Activated naive CD8-positive, alpha-beta T cell treated with anti-CD3 and anti-CD28 coated beads for 36 hours (primary cell): ENCODE data around the gene DLL4. TPM values are rescaled to one million over a fixed set of nuclear protein-coding genes. Genes with fewer than 3 reads are reported as not detected.

Experiments used
- DNase-seq: peaks from one replicate; pipeline ENCODE4 v3.0.0; 2021
- H3K27ac Mint-ChIP-seq: one replicate; pipeline ENCODE4 v1.8.0; 2022; ENCODE audit warnings: mild to moderate bottlenecking, moderate library complexity, mixed read lengths
- H3K27me3 Mint-ChIP-seq: one replicate; pipeline ENCODE4 v1.8.0; 2022; ENCODE audit warnings: mild to moderate bottlenecking, mixed read lengths
- H3K36me3 Mint-ChIP-seq: one replicate; pipeline ENCODE4 v1.8.0; 2021; ENCODE audit warnings: mild to moderate bottlenecking, mixed read lengths
- H3K4me1 Mint-ChIP-seq: one replicate; pipeline ENCODE4 v1.8.0; 2021; ENCODE audit warnings: mixed read lengths
- H3K4me3 Mint-ChIP-seq: one replicate; pipeline ENCODE4 v1.8.0; 2022; ENCODE audit warnings: mild to moderate bottlenecking, moderate library complexity, mixed read lengths
- H3K9me3 Mint-ChIP-seq: one replicate; pipeline ENCODE4 v1.8.0; 2022; ENCODE audit warnings: mixed read lengths
- total RNA-seq, 2 experiments: library from RNA; stranded (reverse); gene quantifications; one replicate each; pipeline ENCODE4 v1.2.3, GENCODE V29; 2021

The DLL4 gene
- total RNA-seq, 2 experiments from 2014 or later = not detected

DNA sequence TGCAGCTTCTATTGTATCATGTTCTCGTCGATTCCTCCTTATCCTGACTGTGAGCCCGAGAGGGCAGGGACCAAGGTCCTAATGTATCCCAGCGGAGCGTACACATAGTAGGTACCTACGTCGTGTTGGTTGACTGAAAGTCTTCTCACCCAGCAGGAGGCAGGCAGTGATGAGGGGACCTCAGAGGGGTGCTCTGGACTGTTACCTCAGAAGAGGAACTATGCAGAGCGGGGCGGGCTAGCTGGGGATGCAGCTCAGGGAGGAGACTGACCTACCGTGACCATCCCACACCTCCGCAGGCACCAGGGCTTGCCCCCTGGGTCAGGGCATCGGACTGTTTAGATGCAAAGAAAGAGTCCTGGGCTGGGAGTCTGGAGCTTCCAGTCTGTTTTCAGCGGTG lies 35.5 kb downstream of the DLL4 start:
- H3K9me3 Mint-ChIP-seq = no peaks in the 10 kb centered on the region
- no peaks in the 10 kb centered on the region for H3K4me1 Mint-ChIP-seq
- H3K27me3 Mint-ChIP-seq = no peaks in the 10 kb centered on the region
- H3K36me3 Mint-ChIP-seq = peaks cover 4% of the 10 kb centered on the region
- H3K27ac Mint-ChIP-seq = no peak overlapping the region
- DNase-seq = no peak
- H3K4me3 Mint-ChIP-seq = no peak overlapping the region

DNA sequence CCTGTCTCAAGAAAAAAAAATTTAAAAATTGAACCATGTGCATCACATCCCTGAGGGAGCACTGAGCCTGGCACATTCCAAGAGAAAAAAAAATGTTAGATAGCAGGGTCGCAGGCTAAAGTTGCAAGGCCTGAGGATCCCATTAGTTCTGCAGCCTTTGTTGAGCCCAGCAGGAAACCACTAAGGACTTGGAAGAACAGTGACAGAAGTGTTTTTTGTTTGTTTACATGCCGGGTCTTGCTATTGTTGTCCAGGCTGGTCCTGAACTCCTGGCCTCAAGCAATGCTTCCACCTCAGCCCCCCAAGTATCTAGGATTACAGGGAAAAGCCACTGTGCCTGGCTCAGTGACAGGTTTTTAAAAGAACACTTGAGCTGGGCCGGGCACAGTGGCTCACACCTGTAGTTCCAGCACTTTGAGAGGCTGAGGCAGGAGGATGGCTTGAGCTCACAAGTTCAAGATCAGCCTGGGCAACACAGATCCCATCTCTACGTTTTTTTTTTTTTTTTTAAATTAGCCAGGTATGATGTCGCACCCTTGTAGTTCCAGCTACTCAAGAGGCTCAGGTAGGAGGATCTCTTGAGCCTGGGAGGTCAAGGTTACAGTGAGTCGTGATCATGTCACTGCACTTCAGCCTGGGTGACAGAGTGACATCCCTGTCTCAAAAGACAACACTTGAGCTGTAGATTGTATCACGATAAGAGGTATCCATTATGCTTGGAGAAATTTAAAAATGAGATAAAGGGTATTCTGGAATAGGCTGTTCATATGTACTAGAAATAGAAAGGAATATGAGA lies 39.3 kb downstream of the DLL4 start:
- no peak overlapping the region for H3K4me3 Mint-ChIP-seq
- DNase-seq = no peak
- no peaks in the 10 kb centered on the region for H3K27me3 Mint-ChIP-seq
- H3K4me1 Mint-ChIP-seq = no peaks in the 10 kb centered on the region
- no peaks in the 10 kb centered on the region for H3K9me3 Mint-ChIP-seq
- H3K27ac Mint-ChIP-seq = no peak overlapping the region
- H3K36me3 Mint-ChIP-seq = no peaks in the 10 kb centered on the region

DNA sequence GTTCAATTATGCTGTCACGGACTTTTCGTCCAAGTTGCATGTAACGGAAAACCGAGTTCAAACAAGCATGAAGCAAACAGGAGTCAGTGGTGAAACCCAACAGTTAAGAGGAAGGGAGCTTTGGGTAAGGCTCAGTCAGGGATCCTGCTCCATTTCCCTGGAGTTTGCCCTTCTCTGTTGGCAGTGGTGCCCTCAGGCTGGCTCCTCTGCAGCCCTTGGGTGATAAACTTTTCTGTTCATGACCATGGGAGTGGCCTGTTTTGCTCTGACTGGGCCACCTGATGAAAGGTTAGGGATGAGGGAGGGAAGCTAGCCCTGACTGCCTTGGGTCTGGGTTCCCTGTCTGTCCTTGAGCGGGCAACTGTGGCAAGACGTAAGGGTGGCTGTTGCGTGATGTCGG lies 40.2 kb downstream of the DLL4 start:
- H3K27me3 Mint-ChIP-seq = no peaks in the 10 kb centered on the region
- H3K36me3 Mint-ChIP-seq = no peaks in the 10 kb centered on the region
- H3K9me3 Mint-ChIP-seq = no peaks in the 10 kb centered on the region
- H3K27ac Mint-ChIP-seq = no peak overlapping the region
- no peaks in the 10 kb centered on the region for H3K4me1 Mint-ChIP-seq
- DNase-seq = no peak
- H3K4me3 Mint-ChIP-seq = no peak overlapping the region

DNA sequence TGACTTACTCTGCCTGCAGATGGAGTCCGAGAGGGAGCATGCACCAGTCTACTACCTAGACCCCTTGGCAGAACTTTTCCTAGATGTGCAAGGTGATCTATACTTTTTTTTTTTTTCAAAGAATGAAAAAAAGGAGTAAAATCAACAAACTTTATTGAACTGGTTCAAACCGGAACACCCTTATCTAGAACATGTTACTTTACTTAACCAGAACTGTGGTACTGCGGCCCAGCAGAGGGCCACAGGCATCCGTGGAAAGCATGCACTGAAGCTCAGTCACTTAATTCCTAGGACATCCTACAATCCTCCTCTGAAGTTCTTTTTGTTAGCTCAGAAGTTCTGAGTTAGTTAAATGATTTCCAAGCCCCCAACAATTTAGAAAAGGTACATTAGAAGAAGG lies 45.7 kb downstream of the DLL4 start:
- H3K27me3 Mint-ChIP-seq = no peaks in the 10 kb centered on the region
- H3K4me1 Mint-ChIP-seq = no peaks in the 10 kb centered on the region
- no peak overlapping the region for H3K27ac Mint-ChIP-seq
- H3K36me3 Mint-ChIP-seq = peaks cover 6% of the 10 kb centered on the region
- no peak for DNase-seq
- H3K9me3 Mint-ChIP-seq = no peaks in the 10 kb centered on the region
- peak overlapping the region; percentile 14 for H3K4me3 Mint-ChIP-seq

DNA sequence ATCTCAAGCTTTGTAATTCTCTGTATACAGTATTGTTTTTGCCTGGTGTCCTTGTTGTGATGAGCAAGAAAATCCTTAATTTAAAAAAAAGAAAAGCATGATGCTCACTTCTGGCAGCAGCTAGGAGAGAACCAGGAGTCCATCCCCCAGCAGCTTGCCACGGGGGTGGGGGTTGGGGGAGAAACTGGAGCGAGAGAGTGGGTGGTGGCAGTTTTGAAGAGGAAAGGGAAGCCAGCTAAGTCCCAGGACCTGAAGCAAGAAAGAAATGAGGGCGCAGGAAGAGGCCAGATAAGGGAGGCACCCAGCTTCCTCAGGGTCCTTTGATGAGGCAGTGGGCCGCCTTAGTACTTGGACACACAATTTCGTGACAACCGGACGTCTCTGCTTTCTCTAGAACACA lies 47.7 kb downstream of the DLL4 start:
- Mint-ChIP-seq H3K36me3 (peaks cover 12% of the 10 kb centered on the region), H3K9me3 (no peaks in the 10 kb centered on the region), H3K4me1 (peaks cover 2% of the 10 kb centered on the region), H3K27ac (no peak overlapping the region), H3K27me3 (no peaks in the 10 kb centered on the region), H3K4me3 (no peak overlapping the region)
- DNase-seq = no peak

DNA sequence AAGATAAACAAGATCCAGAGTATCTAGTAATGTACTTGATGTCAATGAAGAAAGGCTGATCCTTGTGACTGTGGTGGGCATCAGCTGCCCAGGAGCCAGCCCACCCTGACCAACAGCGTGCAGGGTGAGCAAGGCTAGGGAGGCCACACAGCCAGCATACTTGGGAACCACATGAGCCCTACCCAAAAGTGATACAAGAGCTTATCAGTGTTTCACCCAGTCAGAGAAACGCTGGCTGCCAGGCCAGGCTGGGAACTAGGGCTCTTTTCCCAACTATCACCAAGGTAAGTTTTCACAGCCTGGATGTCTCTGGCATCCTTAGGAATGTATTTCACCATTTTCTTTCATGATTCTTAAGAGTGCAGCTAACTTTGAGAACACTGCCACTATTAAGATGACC lies 49.0 kb downstream of the DLL4 start:
- H3K36me3 Mint-ChIP-seq = peaks cover 13% of the 10 kb centered on the region
- peaks cover 2% of the 10 kb centered on the region for H3K4me1 Mint-ChIP-seq
- no peak overlapping the region for H3K4me3 Mint-ChIP-seq
- H3K27ac Mint-ChIP-seq = no peak overlapping the region
- no peak for DNase-seq
- H3K27me3 Mint-ChIP-seq = no peaks in the 10 kb centered on the region
- no peaks in the 10 kb centered on the region for H3K9me3 Mint-ChIP-seq

DNA sequence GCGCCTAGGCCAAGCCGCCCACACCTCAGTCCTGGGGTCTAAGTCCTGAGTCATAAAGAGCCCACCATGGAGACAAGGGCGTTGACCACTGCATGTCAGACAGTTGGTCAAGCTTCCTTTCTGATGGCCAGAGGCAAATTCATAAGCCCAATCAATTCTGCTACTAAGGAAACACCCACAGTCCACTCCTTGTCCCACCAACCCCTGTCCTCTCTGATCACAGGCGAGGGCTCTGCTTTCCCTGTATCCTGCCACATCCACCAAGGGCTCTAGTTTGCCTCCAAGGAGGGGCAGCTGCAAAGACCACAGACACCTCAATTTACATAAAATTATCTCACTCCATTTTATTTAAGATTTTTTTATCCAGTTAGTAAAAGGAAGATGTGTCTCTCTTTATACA lies 49.4 kb downstream of the DLL4 start:
- DNase-seq = no peak
- H3K27me3 Mint-ChIP-seq = no peaks in the 10 kb centered on the region

DNA sequence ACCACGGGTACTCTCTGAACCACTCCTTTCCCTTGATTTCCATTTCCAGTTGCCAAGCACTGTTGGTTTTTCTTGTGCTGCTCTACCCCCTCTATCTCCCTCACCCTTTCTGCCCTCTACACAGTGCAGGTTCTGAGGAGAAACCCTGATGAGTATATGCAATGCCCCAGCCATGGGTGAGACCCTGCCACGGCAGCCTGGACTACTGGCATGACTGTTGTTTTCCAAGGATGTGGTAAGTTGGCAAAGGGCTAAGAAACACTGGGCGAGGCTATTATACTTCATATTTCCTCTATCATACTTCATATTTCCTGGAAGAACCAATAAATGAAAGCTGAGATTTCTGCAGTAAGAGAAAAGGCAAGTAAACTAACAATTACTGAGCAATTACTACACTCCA lies 52.0 kb downstream of the DLL4 start:
- Mint-ChIP-seq H3K4me3 (no peak overlapping the region), H3K27me3 (no peaks in the 10 kb centered on the region), H3K27ac (peak overlapping the region; percentile 10), H3K9me3 (no peaks in the 10 kb centered on the region), H3K4me1 (peaks cover 2% of the 10 kb centered on the region), H3K36me3 (peaks cover 15% of the 10 kb centered on the region)
- DNase-seq = no peak

More for the DNA sequence above, 49.4 kb downstream of the DLL4 start:
- H3K9me3 Mint-ChIP-seq = no peaks in the 10 kb centered on the region
- H3K4me3 Mint-ChIP-seq = no peak overlapping the region
- H3K36me3 Mint-ChIP-seq = peaks cover 13% of the 10 kb centered on the region
- no peak overlapping the region for H3K27ac Mint-ChIP-seq
- H3K4me1 Mint-ChIP-seq = peaks cover 2% of the 10 kb centered on the region

DNA sequence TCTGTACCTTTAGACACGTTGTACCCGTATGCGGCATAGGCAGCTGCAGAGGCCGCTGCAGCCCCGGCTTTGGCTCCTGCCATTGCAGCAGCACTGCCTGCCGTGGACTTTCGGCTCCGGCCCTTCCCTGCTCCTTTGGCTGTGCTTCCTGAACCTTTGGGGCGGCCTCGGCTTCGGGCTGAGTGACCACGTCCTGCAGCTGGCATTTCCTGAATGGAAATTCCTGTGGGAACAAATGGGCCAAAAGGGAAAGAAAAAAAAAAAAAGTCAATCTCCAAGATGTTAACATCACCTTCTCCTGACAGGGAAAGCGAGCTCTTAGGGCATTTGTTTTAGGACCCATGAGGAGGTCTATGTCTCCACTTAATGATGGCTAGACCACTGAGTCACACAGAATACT lies 53.7 kb downstream of the DLL4 start:
- Mint-ChIP-seq H3K9me3 (no peaks in the 10 kb centered on the region), H3K27ac (no peak overlapping the region), H3K4me1 (peaks cover 2% of the 10 kb centered on the region), H3K36me3 (peaks cover 21% of the 10 kb centered on the region), H3K4me3 (no peak overlapping the region), H3K27me3 (no peaks in the 10 kb centered on the region)
- DNase-seq = no peak

DNA sequence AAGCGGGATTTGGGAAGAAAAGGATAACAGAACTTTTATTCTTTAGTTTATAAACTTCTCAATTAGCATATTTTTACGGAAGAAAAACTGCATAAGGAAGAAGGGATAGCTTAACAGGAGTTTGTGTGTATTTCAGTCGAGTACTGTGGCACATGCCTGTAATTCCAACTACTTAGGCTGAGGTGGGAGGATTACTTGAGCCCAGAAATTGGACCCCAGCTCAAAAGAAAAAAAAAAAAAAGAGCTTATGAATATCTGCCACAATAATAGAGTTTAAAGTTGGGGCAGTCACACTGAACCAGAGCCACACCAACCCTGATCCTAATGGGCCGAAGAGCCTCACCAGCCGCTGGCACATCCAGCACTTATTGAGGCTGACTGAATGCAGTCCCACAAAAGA lies 55.3 kb downstream of the DLL4 start:
- peaks cover 2% of the 10 kb centered on the region for H3K4me1 Mint-ChIP-seq
- H3K9me3 Mint-ChIP-seq = no peaks in the 10 kb centered on the region
- H3K27ac Mint-ChIP-seq = no peak overlapping the region
- no peaks in the 10 kb centered on the region for H3K27me3 Mint-ChIP-seq
- no peak for DNase-seq
- H3K36me3 Mint-ChIP-seq = peaks cover 15% of the 10 kb centered on the region
- no peak overlapping the region for H3K4me3 Mint-ChIP-seq

DNA sequence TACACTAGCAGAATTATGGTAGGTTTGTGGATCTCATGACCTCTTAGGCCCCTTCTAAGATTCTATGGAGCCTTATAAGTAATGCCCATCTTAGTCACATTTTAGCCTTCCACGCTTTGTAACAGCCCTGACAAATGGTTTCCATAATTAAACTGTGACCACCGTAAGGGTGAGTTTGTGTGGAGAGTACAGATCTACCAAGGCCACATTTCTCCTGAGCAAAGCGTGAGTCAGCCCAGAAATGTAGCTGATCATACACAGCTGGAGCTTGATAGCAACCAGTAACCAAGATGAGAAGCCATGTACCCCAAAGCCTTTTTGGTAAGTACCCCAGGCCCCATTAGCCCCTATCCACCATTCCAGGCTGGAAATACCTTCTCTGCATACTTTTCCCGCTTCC lies 55.8 kb downstream of the DLL4 start:
- no peak overlapping the region for H3K4me3 Mint-ChIP-seq
- H3K4me1 Mint-ChIP-seq = peaks cover 2% of the 10 kb centered on the region
- no peaks in the 10 kb centered on the region for H3K9me3 Mint-ChIP-seq
- no peak overlapping the region for H3K27ac Mint-ChIP-seq
- peaks cover 17% of the 10 kb centered on the region for H3K36me3 Mint-ChIP-seq
- DNase-seq = no peak
- no peaks in the 10 kb centered on the region for H3K27me3 Mint-ChIP-seq

DNA sequence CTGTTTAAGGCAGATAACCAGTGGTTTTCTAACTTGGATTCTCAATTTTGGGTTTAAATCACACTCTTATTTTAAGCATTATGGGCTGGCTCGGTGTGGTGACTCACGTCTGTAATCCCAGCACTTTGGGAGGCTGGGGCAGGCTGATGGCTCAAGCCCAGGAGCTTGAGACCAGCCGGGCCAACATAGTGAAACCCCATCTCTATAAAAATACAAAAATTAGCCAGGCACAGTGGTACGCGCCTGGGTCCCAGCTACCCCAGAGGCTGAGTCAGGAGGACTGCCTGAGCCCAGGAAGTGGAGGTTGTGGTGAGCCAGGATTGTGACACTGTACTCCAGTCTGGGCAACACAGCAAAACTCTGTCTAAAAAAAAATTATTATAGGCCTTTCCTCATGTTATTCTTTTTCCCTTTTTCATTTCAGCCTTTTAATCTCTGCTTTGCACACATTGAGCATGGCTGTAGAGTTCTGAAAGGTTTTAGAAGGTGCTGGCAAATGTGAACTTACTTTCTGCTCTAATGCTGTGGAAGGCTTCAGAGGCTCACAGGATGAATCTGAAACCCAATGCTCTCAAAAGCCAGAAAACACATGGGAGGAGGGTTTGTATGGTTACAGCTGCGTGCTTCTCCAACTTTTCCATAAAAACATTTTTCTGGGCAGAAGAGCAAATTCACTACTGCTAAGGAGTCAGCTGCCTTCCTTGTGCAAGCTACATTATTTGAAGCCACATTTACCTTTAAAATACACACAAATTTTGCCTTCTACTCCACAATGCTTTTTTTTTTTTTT lies 56.6 kb downstream of the DLL4 start:
- no peak for DNase-seq
- Mint-ChIP-seq H3K27ac (no peak overlapping the region), H3K4me1 (peaks cover 8% of the 10 kb centered on the region), H3K36me3 (peaks cover 24% of the 10 kb centered on the region), H3K9me3 (no peaks in the 10 kb centered on the region), H3K27me3 (no peaks in the 10 kb centered on the region), H3K4me3 (no peak overlapping the region)

DNA sequence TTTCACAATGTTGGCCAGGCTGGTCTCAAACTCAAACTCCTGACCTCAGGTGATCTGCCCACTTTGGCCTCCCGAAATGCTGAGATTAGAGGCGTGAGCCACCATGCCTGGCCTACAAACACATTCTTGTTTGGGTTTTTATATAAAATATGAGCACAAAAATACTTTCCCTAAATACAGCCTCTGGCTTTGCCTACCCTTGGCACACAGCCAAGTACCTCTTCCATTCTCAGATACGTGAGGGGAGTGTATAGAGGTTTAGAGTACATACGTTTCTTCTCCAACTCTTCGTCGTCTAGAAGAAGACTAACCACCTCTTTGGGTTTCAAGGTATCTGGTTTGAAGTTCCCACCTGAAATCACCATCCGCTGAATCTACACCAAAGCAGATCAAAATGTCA lies 57.7 kb downstream of the DLL4 start:
- Mint-ChIP-seq H3K27ac (no peak overlapping the region), H3K27me3 (no peaks in the 10 kb centered on the region), H3K36me3 (peaks cover 25% of the 10 kb centered on the region), H3K9me3 (no peaks in the 10 kb centered on the region), H3K4me1 (peaks cover 11% of the 10 kb centered on the region), H3K4me3 (no peak overlapping the region)
- DNase-seq = no peak

DNA sequence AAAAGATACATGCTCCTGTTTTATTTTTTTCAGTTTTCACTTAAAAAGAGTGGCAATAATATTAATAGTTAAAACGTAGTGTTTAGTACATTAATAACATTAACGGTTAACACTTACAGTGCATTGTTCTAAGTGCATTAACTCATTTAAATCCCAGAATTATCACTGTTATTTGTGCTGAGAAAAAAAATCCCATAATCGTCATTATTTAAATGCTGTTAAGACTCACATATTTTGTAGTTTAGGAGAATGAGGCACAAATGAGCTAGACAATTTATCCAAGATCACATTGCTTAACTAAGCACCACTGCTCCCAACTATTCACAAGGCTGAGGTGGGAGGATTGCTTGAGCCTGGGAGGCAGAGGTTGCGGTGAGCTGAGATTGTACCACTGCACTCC lies 59.0 kb downstream of the DLL4 start:
- Mint-ChIP-seq H3K4me3 (no peak overlapping the region), H3K4me1 (peaks cover 11% of the 10 kb centered on the region), H3K27me3 (no peaks in the 10 kb centered on the region), H3K9me3 (no peaks in the 10 kb centered on the region), H3K36me3 (peaks cover 25% of the 10 kb centered on the region), H3K27ac (no peak overlapping the region)
- no peak for DNase-seq
